Measurements from ENCODE around the gene COLEC11. TPM values are rescaled to one million over a fixed set of nuclear protein-coding genes. Genes with fewer than 3 reads are reported as not detected.

COLEC11 gene
- total RNA-seq, 4 donors from 2014 or later = 2.8 to 20.5 (median 9.1) TPM

- H3K27ac ChIP-seq = no peak overlapping the region
- DNase-seq = no peak
- H3K36me3 ChIP-seq = no peaks in the 10 kb centered on the region
- intact Hi-C loops (cut with DNase I) = no loop called here
- H3K4me3 ChIP-seq (replicated peaks in 1 of 3) = no peak overlapping the region
- H3K4me1 ChIP-seq = no peaks in the 10 kb centered on the region
- no peak for TF ChIP-seq CTCF (IDR thresholded peaks at IDR 0.05)
- no peak for TF ChIP-seq POLR2A (IDR thresholded peaks at IDR 0.05)
- 91 to 96% methylated on average over 1 of the region's 1 CpG for WGBS, 2 donors
- no peaks in the 10 kb centered on the region for H3K9me3 ChIP-seq
- no peaks in the 10 kb centered on the region for H3K27me3 ChIP-seq
These were observed 28.1 kb downstream of the COLEC11 start for GRCh38 chr2:3622967-3623366.

DNA sequence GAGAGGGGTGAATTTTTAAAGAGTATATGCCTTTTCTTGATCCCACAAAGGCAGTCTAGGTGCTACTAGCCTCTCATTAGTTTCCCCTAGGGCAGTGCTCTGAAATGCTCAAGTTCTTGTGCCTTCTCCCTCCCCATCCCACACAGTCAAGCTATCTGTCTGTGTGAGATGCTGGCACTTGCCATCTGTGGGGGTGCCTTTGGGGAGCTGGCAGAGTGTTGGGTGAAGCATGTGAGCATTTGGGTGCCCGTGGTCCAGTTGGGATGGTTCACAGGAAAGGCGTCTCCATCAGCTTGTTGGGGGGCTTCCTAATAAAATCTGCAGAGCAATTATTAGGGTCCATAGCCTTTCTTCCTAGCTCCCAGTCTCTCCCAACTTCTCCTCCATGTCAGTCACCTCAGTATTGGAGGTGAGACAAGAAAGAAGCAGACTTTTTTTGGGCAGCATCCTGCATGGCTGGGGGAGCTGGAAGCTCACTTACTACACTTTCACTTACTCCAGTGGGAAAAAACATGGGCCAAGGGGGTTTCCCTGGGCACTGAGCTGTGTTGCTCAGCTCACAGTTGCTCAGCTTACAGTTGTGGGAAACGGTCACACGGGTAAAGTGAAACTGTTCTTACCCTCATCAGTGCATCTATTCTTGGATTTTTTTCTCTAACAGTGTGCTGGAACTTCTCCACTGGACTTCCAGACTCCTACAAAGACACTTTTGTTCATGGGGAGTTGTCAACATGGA is 29.3 kb downstream of the COLEC11 start:
- WGBS, 2 donors = 90 to 92% methylated on average over 4 of the region's 4 CpGs
- intact Hi-C loops (cut with DNase I) = no loop called here
- no peak for DNase-seq
- TF ChIP-seq CTCF (IDR thresholded peaks at IDR 0.05) (no peak), POLR2A (IDR thresholded peaks at IDR 0.05) (no peak)
- no peaks in the 10 kb centered on the region for H3K4me1 ChIP-seq
- H3K27me3 ChIP-seq = no peaks in the 10 kb centered on the region
- H3K4me3 ChIP-seq (replicated peaks in 1 of 3) = no peak overlapping the region
- no peak overlapping the region for H3K27ac ChIP-seq
- H3K9me3 ChIP-seq = no peaks in the 10 kb centered on the region
- H3K36me3 ChIP-seq = no peaks in the 10 kb centered on the region

- Histone ChIP-seq H3K36me3 (no peaks in the 10 kb centered on the region), H3K9me3 (no peaks in the 10 kb centered on the region), H3K4me3 (replicated peaks in 1 of 3) (no peak overlapping the region), H3K27me3 (no peaks in the 10 kb centered on the region), H3K4me1 (no peaks in the 10 kb centered on the region), H3K27ac (no peak overlapping the region)
- 92 to 95% methylated on average over 8 of the region's 8 CpGs for WGBS, 2 donors
- DNase-seq = no peak
- TF ChIP-seq CTCF (IDR thresholded peaks at IDR 0.05) = no peak
- TF ChIP-seq POLR2A (IDR thresholded peaks at IDR 0.05) = no peak
- intact Hi-C loops (cut with DNase I) = no loop called here
These were observed 30.3 kb downstream of the COLEC11 start for GRCh38 chr2:3625186-3625585.

- no peak for DNase-seq
- no peak overlapping the region for H3K27ac ChIP-seq
These were observed 31.4 kb downstream of the COLEC11 start for GRCh38 chr2:3626118-3626811.

More at GRCh38 chr2:3626118-3626811, 31.4 kb downstream of the COLEC11 start:
- intact Hi-C loops (cut with DNase I) = no loop called here
- Histone ChIP-seq H3K9me3 (no peaks in the 10 kb centered on the region), H3K27me3 (no peaks in the 10 kb centered on the region), H3K36me3 (no peaks in the 10 kb centered on the region), H3K4me3 (replicated peaks in 1 of 3) (no peak overlapping the region), H3K4me1 (no peaks in the 10 kb centered on the region)
- no peak for TF ChIP-seq POLR2A (IDR thresholded peaks at IDR 0.05)
- TF ChIP-seq CTCF (IDR thresholded peaks at IDR 0.05) = no peak
- 72 to 75% methylated on average over 8 to 12 of the region's 12 CpGs for WGBS, 2 donors
